GM12873 (cell line): ENCODE measurements around the gene ASB5.

Source experiments
- CTCF ChIP-seq: IDR thresholded peaks from 2 replicates; pipeline ENCODE4 v1.5.1; 2012; ENCODE audit warnings: low read depth, mild to moderate bottlenecking, moderate library complexity, low read length, control low read depth; ENCODE audit not compliant: insufficient read depth; ENCODE audit errors: missing control alignments

ASB5 gene

GRCh38 chr4:176198316-176198903, 70.6 kb downstream of the ASB5 start:
- no peak for TF ChIP-seq CTCF

- TF ChIP-seq CTCF, result no peak
Measured at GRCh38 chr4:176195184-176195978, 73.6 kb downstream of the ASB5 start, which contains the start of gene SPATA4. SPATA4 (minus strand) TSS chr4:176195585; CDS start chr4:176195562, 23 bp downstream.

- TF ChIP-seq CTCF, result no peak
Measured at GRCh38 chr4:176193938-176194337, 75.1 kb downstream of the ASB5 start.

GRCh38 chr4:176193126-176193525, 75.9 kb downstream of the ASB5 start:
- no peak for TF ChIP-seq CTCF

- no peak for TF ChIP-seq CTCF
Measured at GRCh38 chr4:176191974-176192373, 77.0 kb downstream of the ASB5 start.

- TF ChIP-seq CTCF, result no peak
Measured at GRCh38 chr4:176189891-176190795, 78.9 kb downstream of the ASB5 start.

- TF ChIP-seq CTCF, result no peak
Measured at GRCh38 chr4:176188654-176189053, 80.4 kb downstream of the ASB5 start.
